Measurements from ENCODE around the gene CAMSAP1. TPM values are rescaled to one million over a fixed set of nuclear protein-coding genes. Genes with fewer than 3 reads are reported as not detected.
A peak's percentile ranks its signal among the peaks of the same experiment; 100 is the strongest.

Gene CAMSAP1
- total and polyA plus RNA-seq, 9 of the 15 experiments (the other 6 are each of a cell fraction or from before 2014, with no cell fraction given): 1.5 to 28.8 (median 14.3) TPM

DNA sequence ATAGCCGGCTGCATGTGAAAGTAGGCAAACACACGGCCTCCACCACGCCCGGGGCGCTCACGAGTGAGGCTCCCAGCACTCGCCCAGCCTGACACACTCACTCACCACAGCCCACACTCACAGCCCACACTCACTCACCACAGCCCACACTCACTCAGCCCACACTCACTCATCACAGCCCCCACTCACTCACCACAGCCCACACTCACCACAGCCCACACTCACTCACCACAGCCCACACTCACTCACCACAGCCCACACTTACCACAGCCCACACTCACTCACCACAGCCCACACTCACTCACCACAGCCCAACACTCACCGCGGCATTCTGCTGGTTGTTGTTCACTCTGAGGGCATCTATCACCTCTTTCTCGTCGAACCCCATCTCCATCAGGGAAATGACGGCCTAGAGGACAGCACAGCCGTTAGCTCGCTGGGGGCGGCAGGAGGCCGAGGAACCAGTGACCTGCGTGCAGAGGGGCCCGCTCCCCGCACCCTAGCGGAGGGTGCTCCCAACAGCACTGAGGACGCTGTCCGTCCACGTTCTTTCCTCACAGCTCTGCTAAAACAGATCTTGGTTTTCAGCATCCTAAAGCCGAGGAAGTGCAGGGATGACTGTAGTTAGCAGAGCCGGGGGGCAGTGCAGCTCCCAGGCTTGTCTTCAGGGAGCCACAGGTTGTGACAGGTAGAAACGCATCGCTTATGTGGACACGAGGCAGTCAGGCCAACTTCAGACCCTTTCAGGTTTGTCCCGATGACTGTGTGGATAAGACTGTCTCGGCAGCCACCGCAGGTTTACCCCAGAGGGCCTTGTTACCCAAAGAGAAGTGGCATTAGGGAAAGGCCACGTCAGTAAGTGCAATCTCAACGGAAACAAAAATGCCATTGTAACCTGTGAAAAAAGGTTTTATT lies 32.3 kb upstream of the CAMSAP1 start (continued):
- TF ChIP-seq, protein P1, sequence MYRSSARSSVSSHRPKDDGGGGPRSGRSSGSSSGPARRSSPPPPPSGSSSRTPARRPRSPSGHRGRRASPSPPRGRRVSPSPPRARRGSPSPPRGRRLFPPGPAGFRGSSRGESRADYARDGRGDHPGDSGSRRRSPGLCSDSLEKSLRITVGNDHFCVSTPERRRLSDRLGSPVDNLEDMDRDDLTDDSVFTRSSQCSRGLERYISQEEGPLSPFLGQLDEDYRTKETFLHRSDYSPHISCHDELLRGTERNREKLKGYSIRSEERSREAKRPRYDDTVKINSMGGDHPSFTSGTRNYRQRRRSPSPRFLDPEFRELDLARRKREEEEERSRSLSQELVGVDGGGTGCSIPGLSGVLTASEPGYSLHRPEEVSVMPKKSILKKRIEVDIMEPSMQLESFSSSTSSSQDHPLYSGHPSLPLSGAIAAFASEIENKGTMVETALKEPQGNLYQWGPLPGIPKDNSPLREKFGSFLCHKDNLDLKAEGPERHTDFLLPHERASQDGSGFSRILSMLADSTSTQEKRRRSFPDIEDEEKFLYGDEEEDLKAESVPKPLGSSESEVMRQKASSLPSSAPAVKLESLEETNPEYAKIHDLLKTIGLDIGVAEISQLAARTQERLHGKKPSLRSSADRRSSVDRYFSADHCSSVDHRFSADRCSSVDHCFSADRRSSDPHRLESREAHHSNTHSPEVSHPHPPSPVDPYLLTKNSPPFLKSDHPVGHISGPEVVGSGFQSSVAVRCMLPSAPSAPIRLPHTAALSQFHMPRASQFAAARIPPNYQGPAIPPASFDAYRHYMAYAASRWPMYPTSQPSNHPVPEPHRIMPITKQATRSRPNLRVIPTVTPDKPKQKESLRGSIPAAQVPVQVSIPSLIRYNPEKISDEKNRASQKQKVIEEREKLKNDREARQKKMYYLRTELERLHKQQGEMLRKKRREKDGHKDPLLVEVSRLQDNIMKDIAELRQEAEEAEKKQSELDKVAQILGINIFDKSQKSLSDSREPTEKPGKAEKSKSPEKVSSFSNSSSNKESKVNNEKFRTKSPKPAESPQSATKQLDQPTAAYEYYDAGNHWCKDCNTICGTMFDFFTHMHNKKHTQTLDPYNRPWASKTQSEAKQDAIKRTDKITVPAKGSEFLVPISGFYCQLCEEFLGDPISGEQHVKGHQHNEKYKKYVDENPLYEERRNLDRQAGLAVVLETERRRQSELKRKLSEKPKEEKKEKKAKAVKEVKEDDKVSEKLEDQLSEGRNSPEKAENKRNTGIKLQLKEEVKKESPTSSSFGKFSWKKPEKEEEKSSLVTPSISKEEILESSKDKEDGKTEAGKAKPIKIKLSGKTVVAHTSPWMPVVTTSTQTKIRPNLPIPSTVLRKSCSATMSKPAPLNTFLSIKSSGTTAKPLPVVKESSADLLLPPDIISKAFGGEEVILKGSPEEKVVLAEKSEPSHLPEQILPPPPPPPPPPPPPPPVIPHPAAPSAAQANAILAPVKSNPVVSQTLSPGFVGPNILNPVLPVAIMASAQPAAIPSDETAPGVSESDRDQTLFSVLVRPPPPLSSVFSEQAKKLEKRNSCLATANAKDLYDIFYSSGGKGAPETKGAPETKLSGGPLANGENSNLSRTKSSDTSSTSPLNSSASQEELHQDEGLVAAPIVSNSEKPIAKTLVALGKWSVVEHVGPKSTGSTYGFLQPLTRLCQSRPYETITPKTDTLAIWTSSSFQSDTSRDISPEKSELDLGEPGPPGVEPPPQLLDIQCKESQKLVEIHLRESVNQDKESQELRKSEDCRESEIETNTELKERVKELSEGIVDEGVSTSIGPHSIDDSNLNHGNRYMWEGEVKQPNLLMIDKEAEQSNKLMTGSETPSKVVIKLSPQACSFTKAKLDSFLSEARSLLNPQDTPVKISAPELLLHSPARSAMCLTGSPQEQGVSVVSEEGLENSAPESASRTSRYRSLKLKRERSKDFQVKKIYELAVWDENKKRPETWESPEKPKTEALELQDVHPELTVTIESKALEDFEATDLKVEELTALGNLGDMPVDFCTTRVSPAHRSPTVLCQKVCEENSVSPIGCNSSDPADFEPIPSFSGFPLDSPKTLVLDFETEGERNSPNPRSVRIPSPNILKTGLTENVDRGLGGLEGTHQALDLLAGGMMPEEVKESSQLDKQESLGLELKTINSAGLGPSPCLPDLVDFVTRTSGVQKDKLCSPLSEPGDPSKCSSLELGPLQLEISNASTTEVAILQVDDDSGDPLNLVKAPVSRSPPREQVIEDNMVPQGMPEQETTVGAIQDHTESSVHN (IDR thresholded peaks at IDR 0.05; ENCODE audit: borderline replicate concordance in 1 of 2, low read depth in 1 of 2): no peak
- TF ChIP-seq SMARCA4 (IDR thresholded peaks at IDR 0.05) (no peak), RBFOX2 (IDR thresholded peaks at IDR 0.05; ENCODE audit: low read depth, low read length) (peak; percentile 50), EP300 (IDR thresholded peaks at IDR 0.05; ENCODE audit: low read length) (no peak), CBFB (CRISPR knock-in tag; IDR thresholded peaks at IDR 0.05) (peak; percentile 100), RAD21 (CRISPR knock-in tag; conservative IDR thresholded peaks at IDR 0.05 in 1 of 2, IDR thresholded peaks at IDR 0.05 in 1 of 2) (no peak), SUPT5H (IDR thresholded peaks at IDR 0.05) (peak; percentile 48; the same call in 1 of the 2 replicates)
- TF ChIP-seq, protein P2, sequence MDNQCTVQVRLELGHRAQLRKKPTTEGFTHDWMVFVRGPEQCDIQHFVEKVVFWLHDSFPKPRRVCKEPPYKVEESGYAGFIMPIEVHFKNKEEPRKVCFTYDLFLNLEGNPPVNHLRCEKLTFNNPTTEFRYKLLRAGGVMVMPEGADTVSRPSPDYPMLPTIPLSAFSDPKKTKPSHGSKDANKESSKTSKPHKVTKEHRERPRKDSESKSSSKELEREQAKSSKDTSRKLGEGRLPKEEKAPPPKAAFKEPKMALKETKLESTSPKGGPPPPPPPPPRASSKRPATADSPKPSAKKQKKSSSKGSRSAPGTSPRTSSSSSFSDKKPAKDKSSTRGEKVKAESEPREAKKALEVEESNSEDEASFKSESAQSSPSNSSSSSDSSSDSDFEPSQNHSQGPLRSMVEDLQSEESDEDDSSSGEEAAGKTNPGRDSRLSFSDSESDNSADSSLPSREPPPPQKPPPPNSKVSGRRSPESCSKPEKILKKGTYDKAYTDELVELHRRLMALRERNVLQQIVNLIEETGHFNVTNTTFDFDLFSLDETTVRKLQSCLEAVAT (IDR thresholded peaks at IDR 0.05): peak in 1 of 2 experiments; percentile 92; a peak in 2 of 4 replicates
- TF ChIP-seq, protein P3, sequence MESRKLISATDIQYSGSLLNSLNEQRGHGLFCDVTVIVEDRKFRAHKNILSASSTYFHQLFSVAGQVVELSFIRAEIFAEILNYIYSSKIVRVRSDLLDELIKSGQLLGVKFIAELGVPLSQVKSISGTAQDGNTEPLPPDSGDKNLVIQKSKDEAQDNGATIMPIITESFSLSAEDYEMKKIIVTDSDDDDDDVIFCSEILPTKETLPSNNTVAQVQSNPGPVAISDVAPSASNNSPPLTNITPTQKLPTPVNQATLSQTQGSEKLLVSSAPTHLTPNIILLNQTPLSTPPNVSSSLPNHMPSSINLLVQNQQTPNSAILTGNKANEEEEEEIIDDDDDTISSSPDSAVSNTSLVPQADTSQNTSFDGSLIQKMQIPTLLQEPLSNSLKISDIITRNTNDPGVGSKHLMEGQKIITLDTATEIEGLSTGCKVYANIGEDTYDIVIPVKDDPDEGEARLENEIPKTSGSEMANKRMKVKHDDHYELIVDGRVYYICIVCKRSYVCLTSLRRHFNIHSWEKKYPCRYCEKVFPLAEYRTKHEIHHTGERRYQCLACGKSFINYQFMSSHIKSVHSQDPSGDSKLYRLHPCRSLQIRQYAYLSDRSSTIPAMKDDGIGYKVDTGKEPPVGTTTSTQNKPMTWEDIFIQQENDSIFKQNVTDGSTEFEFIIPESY (CRISPR knock-in tag; IDR thresholded peaks at IDR 0.05): peak; percentile 91
- TF ChIP-seq, protein P4, sequence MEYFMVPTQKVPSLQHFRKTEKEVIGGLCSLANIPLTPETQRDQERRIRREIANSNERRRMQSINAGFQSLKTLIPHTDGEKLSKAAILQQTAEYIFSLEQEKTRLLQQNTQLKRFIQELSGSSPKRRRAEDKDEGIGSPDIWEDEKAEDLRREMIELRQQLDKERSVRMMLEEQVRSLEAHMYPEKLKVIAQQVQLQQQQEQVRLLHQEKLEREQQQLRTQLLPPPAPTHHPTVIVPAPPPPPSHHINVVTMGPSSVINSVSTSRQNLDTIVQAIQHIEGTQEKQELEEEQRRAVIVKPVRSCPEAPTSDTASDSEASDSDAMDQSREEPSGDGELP (CRISPR knock-in tag; IDR thresholded peaks at IDR 0.05; ENCODE audit: borderline replicate concordance): peak; percentile 37; the same call in 1 of the 2 replicates
